Measurements from ENCODE around the gene FRMD3.

- TF ChIP-seq CTCF (IDR thresholded peaks at IDR 0.05) (no peak), POLR2A (IDR thresholded peaks at IDR 0.05) (no peak)
Observed at GRCh38 chr9:83454076-83454475, 84.1 kb downstream of the FRMD3 start.

Measured in lower leg skin (tissue), 3 donors.